Mucosa of rectum (tissue), 2 donors: ENCODE measurements around the gene VSX1.

Source experiments
- H3K27ac ChIP-seq, 2 donors: one replicate each; pipeline ENCODE4 v1.7.0; 2013; ENCODE audit warnings: inconsistent platforms in 2 of 2, low read depth in 2 of 2, low read length in 2 of 2
- H3K27me3 ChIP-seq, 2 donors: one replicate each; pipeline ENCODE4 v1.7.0; 2013; ENCODE audit warnings: low read length in 2 of 2; ENCODE audit not compliant: control insufficient read depth in 2 of 2, insufficient read depth in 2 of 2
- H3K36me3 ChIP-seq, 2 donors: one replicate each; pipeline ENCODE4 v1.7.0; 2013; ENCODE audit warnings: low read length in 2 of 2; ENCODE audit not compliant: control insufficient read depth in 2 of 2, insufficient read depth in 2 of 2
- H3K4me1 ChIP-seq, 2 donors: one replicate each; pipeline ENCODE4 v1.7.0; 2013; ENCODE audit warnings: low read length in 2 of 2, mild to moderate bottlenecking in 1 of 2; ENCODE audit not compliant: control insufficient read depth in 2 of 2, insufficient read depth in 2 of 2
- H3K4me3 ChIP-seq, 2 donors: one replicate each; pipeline ENCODE4 v1.7.0; 2013; ENCODE audit warnings: low read length in 2 of 2
- H3K9ac ChIP-seq, 2 donors: one replicate each; pipeline ENCODE4 v1.7.0; 2013; ENCODE audit warnings: low read length in 2 of 2, low read depth in 1 of 2, mild to moderate bottlenecking in 1 of 2
- H3K9me3 ChIP-seq, 2 donors: one replicate each; pipeline ENCODE4 v1.7.0; 2013; ENCODE audit warnings: low read length in 2 of 2; ENCODE audit not compliant: control insufficient read depth in 2 of 2
- donor health status: healthy.
- donor health status: Normal muscosa, but diverticular disease.

The VSX1 gene

DNA sequence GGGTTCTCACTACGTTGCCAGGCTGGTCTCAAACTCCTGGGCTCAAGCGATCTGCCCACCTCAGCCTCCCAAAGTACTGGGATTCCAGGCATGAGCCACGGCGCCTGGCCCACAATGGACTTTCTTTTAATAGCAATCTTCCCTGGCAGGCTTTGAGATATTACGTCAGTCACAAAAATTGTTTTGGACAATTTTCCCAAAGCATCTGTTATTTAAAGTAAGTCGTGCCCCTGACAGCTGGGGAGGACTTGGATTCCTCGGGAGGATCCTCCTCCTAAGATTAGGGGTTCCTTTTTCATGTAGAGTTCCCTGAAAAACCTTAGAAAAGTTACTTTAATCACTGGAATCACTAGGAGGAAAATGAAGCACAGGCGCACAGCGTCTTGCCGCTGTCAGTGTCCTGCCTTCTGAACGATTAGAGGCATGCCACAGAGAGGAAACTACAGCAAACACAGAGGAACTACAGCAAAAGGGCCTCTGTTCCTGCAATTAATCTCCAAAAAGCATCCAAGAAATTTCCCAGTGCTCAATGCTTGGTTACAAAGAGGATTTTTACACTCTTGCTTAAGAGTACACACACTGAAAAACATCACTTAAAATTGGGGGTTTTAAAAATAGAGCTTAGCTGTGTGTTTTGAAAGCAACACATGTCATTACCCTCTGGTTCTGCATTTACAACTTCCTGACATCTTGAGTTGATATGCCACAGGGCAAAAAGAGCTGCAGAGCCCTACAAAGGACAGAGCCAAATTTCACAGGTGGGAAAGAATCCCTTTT, 28.5 kb downstream of the VSX1 start:
- Histone ChIP-seq H3K36me3 (peaks cover 5 to 11% of the 10 kb centered on the region in 2 donors), H3K4me3 (peak overlapping the region in 1 of 2 donors; percentile 11), H3K27ac (peak overlapping the region; percentile 50 to 69), H3K27me3 (no peaks in the 10 kb centered on the region), H3K4me1 (peaks cover 31 to 48% of the 10 kb centered on the region in 2 donors), H3K9ac (peak overlapping the region in 1 of 2 donors; percentile 7), H3K9me3 (no peaks in the 10 kb centered on the region)

- H3K9ac ChIP-seq, result no peak overlapping the region
- H3K36me3 ChIP-seq, result peaks cover 8 to 17% of the 10 kb centered on the region in 2 donors
- H3K27ac ChIP-seq, result peak overlapping the region; percentile 50 to 69
- peak overlapping the region in 1 of 2 donors; percentile 29 for H3K4me3 ChIP-seq
- H3K9me3 ChIP-seq, result no peaks in the 10 kb centered on the region
- H3K4me1 ChIP-seq, result peaks cover 30 to 47% of the 10 kb centered on the region in 2 donors
- no peaks in the 10 kb centered on the region for H3K27me3 ChIP-seq
Measured at GRCh38 chr20:25052255-25053194, 29.4 kb downstream of the VSX1 start.

GRCh38 chr20:25051386-25052155, 30.4 kb downstream of the VSX1 start:
- Histone ChIP-seq H3K4me1 (peaks cover 25 to 43% of the 10 kb centered on the region in 2 donors), H3K27me3 (no peaks in the 10 kb centered on the region), H3K9me3 (no peaks in the 10 kb centered on the region), H3K9ac (no peak overlapping the region), H3K4me3 (no peak overlapping the region), H3K27ac (no peak overlapping the region), H3K36me3 (peaks cover 17 to 25% of the 10 kb centered on the region in 2 donors)

DNA sequence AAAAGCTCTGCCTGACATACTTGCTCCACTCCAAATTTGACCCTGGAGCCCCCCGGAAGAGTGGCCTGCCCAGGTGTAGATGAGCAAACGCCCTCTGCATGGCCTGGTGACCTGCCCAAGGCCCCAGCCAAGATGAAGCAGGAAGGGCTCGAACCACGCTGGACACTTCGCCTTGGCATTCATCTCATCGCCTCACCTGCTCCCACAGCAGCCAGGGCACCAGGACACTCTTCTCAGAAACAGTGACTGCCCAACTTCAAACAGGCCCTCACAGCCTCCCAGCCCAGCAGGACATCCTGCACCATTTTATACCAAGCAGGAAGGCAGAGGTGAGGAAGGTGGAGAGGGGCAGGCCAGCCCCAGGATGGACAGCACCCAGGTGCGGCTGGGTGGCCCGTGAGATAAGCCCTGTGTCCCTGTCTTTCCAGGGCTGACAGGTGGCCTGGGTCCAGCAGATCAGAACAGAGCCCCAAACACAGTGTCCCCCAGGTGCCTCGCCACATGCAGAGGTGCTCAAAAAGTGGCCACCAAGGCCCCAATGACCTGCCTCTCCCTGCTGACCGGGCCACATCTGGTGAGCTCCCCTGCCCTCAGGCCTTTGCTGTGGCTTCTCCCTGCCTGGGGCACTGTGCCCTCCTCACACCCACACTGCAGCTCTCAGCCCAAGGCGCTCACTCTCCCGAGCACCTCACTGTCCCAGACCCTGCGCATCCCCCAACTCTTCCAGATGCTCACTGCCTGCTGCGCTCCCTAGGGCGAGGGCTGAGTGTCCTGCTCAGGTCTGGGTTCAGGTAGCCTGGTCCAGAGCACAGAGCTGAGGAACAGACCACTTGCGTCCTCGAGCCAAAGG, 31.2 kb downstream of the VSX1 start:
- no peak overlapping the region for H3K27ac ChIP-seq
- no peaks in the 10 kb centered on the region for H3K27me3 ChIP-seq
- H3K4me3 ChIP-seq, result no peak overlapping the region
- no peak overlapping the region for H3K9ac ChIP-seq
- H3K4me1 ChIP-seq, result peaks cover 18 to 34% of the 10 kb centered on the region in 2 donors
- peaks cover 18 to 30% of the 10 kb centered on the region in 2 donors for H3K36me3 ChIP-seq
- no peaks in the 10 kb centered on the region for H3K9me3 ChIP-seq

DNA sequence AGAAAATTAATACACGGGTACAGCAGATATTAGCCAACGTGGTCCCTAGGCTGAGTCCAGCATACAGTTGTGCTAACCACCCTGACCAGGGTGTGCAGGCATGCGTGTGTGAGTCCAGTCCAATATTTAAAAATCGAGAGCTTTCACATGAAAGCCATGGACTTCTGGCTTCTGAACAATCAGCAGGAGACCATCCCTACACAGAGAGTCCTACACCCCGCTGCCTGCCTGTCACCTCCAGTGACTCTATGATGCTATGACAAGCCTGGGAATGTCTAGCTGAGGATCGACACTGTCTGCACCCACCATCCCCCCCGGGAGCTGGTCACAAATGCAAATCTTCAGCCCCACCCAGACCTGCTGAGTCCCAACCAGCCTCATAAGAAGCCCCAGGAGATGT, 31.9 kb downstream of the VSX1 start:
- Histone ChIP-seq H3K4me1 (peaks cover 12 to 29% of the 10 kb centered on the region in 2 donors), H3K27ac (no peak overlapping the region)

DNA sequence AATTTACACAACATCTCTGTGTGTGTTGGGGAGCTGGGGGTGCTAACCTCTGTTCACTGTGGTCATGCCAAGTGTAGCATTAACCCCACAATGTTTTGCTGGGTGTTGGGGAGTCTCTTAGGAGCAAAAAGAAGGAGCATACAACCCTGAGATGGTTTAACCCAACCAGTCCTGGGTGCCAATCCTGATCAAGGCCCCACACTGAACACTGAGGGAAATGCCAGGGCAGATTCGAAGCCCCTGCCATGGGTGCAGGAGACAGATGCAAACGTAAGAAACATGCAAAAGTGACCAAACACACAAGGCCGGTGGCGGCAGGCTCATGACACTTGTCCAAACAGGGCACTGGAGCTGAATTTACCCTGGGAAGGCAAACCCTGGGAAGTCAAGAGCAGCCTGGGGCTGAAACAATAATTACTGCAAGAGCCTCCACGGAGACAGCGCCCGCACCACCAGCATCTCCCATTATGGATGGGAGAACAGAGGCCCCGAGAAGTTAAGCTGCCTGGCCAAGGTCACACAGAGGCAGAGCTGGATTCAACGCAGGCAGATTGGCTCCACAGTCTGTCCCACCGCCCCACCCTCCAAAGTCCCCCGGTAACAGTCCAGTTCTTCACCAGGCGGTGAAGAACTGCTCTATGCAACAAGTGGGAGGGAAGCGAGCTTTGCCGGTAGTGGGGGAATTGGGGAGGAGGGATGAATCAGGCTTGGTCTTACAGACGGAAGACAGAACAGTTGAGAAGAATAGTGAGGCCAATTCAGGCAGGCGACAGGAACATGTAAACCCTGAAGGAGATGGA, 32.5 kb downstream of the VSX1 start:
- Histone ChIP-seq H3K27me3 (no peaks in the 10 kb centered on the region), H3K9ac (no peak overlapping the region), H3K27ac (no peak overlapping the region), H3K4me1 (peaks cover 13 to 30% of the 10 kb centered on the region in 2 donors), H3K36me3 (peaks cover 18 to 27% of the 10 kb centered on the region in 2 donors), H3K4me3 (no peak overlapping the region), H3K9me3 (no peaks in the 10 kb centered on the region)

More for the DNA sequence above, 31.9 kb downstream of the VSX1 start:
- H3K36me3 ChIP-seq, result peaks cover 18 to 28% of the 10 kb centered on the region in 2 donors
- H3K27me3 ChIP-seq, result no peaks in the 10 kb centered on the region
- H3K9me3 ChIP-seq, result no peaks in the 10 kb centered on the region
- H3K9ac ChIP-seq, result no peak overlapping the region
- H3K4me3 ChIP-seq, result no peak overlapping the region

- Histone ChIP-seq H3K9me3 (no peaks in the 10 kb centered on the region), H3K36me3 (peaks cover 18 to 26% of the 10 kb centered on the region in 2 donors), H3K4me3 (no peak overlapping the region), H3K27me3 (no peaks in the 10 kb centered on the region), H3K4me1 (peaks cover 5 to 24% of the 10 kb centered on the region in 2 donors), H3K27ac (no peak overlapping the region), H3K9ac (no peak overlapping the region)
Measured at GRCh38 chr20:25048519-25048952, 33.4 kb downstream of the VSX1 start.

- no peak overlapping the region for H3K27ac ChIP-seq
- no peaks in the 10 kb centered on the region for H3K9me3 ChIP-seq
- H3K4me3 ChIP-seq, result no peak overlapping the region
- H3K4me1 ChIP-seq, result peaks cover 9 to 30% of the 10 kb centered on the region in 2 donors
- H3K27me3 ChIP-seq, result no peaks in the 10 kb centered on the region
- H3K9ac ChIP-seq, result no peak overlapping the region
- H3K36me3 ChIP-seq, result peaks cover 18 to 26% of the 10 kb centered on the region in 2 donors
Measured at GRCh38 chr20:25047766-25048165, 34.2 kb downstream of the VSX1 start.
